Suppressor macrophage treated with lipopolysaccharide for 4 hours (primary cell): ENCODE results near the gene TBC1D3H.
"Not testable (repeated sequence)": the region's sequence is repeated elsewhere in the genome, so short reads cannot be mapped to it uniquely, and the experiment has no call there.

ENCODE experiments used
- DNase-seq: peaks from one replicate; pipeline ENCODE4 v3.0.0-alpha.2; 2020

Gene TBC1D3H

DNA sequence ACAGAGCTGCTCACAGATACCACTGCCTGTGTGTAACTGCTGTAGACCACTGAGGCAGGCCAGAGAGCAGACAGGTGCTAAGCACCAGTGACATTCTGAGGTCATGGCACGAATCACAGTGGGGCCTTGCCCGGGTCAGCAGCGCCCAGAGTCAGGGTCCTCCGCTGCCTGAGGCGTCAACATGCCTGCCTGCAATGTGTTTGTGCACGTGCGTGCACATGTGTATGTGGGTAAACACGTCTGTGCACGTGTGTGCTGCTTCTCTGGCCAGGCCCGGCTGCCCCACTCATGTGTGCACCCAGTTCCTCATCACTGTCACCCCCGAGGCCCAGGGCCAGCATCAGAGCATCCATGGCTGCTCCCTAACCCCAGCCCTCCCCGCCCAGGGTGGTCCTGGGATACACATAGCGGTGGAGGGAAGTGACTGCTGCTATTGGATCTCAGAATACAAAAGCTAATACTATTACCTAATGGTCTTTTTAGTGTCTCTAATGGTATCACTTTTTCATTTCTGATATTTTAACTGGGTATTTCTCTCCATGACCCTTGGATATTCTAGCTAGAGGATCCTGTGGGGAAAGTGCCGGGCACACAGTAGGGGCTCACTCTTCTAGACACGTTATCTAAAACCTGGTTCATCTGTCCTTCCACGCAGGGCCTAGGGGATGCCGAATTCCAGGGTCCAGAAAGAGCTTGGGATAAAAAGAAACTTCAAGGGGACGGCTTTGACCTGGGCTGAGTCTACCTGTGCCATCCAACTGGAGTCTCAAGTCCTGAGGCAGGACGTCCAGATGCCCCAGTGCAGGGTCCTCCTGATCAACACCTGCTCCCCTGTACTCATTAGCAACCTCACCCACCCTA is at the start of gene TBC1D3H:
TBC1D3H (minus strand) TSS at position 51 of the 861 bp plus-strand sequence. CDS start 1,540 bp downstream, outside the sequence.
- DNase-seq: not testable (repeated sequence)

GRCh38 chr17:36428891-36429290 is 40.7 kb upstream of the TBC1D3H start:
- not testable (repeated sequence) for DNase-seq

DNA sequence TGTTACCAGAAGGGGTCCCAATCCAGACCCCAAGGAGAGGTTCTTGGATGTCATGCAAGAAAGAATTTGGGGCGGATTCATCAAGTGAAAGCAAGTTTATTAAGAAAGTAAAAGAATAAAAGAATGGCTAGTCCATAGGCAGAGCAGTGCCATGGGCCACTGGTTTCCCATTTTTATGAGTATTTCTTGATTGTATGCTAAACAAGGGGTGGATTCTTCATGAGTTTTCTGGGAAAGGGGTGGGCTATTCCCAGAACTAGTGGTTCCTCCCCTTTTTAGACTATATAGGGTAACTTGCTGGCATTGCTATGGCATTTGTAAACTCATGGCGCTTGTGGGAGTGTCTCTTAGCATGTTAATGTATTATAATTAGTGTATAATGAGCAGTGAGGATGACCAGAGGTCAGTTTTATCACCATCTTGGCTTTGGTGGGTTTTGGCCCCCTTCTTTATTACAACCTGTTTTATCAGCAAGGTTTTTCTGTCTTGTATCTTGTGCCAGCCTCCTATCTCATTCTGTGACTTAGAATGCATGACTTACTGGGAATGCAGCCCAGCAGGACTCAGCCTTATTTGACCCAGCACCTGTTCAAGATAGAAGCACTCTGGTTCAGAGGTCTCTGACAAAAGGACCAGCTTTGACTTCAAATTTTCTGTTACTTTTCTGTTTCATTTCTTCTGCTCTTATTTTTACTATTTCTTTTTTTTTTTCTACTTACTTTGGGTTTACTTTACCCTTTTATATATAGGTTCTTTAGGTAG is 27.1 kb upstream of the TBC1D3H start:
- not testable (repeated sequence) for DNase-seq

DNA sequence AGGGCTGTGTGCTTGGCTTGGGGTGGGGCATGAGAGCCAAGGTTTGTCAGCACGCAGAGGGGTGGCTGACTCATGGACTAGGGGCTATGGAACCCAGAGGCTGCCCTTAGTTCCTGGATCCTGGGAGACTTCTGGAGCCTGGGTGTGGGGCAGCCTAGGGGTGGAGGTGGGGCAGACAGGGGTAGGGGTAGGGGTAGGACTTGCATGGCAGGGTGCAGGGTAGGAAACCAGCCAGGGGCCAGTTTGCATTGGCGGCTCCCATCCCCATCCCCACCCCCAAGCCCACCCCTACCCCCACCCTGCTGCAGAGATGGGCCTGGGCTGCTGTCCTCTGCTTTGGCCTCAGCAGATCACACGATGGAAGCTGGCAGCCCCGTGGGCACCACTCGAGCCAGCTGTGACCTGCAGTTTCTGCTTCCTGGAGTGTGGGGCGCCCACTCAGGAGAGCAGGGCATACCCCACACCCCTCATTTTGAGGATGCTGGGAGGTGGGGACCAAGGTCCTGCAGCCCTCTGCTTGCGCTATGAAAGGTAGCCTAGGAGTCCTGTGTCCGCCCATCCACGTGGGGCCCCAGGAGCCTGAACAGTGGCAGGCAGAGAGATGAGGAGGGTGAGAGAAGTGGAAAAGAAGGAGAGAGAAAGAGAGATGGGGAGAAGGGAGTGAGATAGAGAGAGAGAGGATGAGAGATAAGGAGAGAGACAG is 2.9 kb upstream of the TBC1D3H start:
- not testable (repeated sequence) for DNase-seq

DNA sequence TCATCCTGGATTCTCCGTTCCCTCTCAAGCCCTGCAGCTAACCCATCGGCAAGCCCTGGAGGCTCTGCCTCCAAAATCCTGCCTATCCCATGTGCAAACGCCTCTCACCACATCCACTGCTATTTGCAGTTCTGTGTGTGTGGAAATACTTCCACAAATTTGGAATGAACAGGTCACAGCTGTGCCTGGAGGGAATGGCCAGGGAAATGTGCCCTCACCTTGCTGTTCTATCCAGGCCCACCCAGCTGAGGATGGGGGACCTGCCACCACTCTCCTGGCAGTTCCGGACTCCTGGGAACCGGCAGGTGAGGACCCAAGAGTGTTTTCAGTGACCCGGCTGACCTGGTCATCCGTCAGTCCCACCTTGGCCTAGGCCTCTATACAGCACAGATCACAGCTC is 12.3 kb downstream of the TBC1D3H start:
- DNase-seq: not testable (repeated sequence)

DNA sequence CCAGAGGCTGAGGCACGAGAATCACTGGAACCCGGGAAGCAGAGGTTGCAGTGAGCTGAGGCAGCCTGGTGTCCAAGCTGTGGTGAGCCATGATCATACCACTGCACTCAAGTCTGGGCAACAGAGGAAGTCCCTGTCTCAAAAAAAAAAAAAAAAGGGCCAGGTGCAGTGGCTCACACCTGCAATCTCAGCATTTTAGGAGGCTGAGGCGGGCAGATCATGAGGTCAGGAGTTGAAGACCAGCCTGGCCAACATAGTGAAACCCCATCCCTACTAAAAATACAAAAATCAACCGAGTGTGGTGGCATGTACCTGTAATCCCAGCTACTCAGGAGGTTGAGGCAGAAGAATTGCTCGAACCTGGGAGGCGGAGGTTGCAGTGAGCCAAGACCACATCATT is 25.7 kb downstream of the TBC1D3H start:
- DNase-seq: not testable (repeated sequence)
